GM21381 (cell line): Measurements from ENCODE around the gene GLRA3.
A peak's percentile ranks its signal among the peaks of the same experiment; 100 is the strongest.
"Not testable (repeated sequence)": the region's sequence is repeated elsewhere in the genome, so short reads cannot be mapped to it uniquely, and the experiment has no call there.

Experiments used
- ATAC-seq: cut with Tn5 transposase; IDR thresholded peaks from one replicate; pipeline ENCODE4 v1.9.1; 2021; ENCODE audit warnings: mild to moderate bottlenecking, moderate library complexity; ENCODE audit not compliant: unreplicated experiment

Gene GLRA3

DNA sequence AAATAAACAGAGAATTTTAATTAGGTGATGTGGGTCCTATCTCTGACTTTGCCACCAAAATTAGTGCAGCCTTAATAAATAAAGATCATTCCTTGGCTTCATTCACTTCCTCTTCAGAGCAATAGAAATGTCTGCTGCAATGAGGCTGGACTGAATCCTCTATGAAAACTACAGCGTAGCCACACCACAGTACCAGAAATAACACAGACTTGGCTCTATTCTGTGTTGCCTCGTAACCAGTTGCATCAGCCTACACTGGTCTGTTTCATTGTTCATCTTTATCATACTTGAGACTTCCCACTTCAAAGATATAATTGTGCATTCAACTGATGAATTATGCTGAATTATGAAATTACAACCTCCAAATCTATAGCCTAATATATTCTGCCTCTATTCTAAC, 15.8 kb downstream of the GLRA3 start:
- no peak for ATAC-seq

DNA sequence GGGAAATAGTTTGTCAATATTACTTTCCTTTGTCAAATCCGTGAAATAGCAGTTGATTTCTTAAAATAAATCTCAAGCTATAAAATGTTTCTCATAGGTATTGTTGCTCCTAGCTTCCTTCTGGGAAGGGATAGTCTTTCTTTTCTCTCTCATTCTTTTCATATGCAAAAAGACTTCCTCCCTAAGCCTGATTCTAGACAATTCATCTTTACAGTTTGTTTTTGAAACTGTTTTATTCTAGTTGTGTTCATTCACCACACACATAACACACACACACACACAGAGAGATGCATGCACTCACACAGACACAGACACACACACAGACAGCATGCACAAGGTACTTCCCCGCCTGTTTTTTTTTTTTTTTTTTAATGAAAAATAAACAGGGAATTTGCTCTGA, 18.2 kb downstream of the GLRA3 start:
- no peak for ATAC-seq

DNA sequence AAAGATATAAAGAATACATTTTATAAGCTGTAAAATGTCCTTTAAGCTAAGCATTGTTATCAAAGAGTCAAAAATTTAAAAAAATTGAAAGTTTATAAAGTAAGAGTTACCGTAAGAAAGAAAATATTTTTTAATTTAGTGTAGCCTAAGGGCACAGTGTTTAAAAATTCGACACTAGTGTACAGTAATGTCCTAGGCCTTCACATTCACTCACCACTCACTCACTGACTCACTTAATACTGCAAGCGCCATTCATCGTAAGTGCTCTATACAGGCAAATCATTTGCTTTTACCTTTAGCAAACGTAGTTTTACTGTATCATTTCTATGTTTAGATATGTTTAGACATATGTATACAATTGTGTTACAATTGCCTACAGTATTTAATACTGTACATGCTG, 20.2 kb downstream of the GLRA3 start:
- no peak for ATAC-seq

DNA sequence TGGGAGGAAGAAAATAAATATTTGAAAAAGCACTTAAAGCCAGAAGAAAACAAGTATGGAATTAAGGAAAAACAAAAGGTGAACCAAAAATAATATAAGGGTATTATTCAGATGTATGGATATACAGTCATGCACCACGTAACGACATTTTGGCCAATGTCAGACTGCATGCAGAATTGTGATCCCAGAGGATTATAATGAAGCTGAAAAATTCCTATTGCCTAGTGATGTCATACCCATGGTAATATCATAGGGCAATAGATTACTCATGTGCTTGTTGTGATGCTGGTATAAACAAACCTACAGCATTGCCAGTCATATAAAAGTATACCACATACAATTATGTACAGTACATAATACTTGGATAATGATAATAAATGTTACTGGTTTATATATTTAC, 20.9 kb downstream of the GLRA3 start:
- ATAC-seq = no peak

DNA sequence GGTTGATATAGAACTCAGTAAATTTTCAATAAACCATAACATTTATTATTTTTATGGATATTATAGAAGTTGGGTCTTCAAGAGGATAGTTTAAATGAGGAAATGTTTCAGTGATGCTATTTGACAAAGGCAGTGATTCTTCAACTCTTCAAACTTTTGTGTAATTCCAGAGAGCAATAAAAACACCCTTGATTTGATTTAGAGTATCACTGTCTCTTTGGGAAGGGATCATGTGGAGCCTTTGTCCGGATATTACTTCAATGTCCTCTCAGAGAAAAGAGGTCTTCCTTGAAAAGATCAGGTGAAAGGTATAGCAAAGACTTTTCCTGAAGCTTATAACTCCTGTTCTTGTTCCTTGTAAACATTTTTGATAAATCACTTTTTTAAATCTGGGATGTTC, 23.3 kb downstream of the GLRA3 start:
- no peak for ATAC-seq

- ATAC-seq = no peak
Observed at GRCh38 chr4:174794543-174795094, 34.4 kb downstream of the GLRA3 start.

GRCh38 chr4:174789657-174790056, 39.4 kb downstream of the GLRA3 start:
- no peak for ATAC-seq

GRCh38 chr4:174778274-174778986, 50.6 kb downstream of the GLRA3 start:
- ATAC-seq = not testable (repeated sequence)

DNA sequence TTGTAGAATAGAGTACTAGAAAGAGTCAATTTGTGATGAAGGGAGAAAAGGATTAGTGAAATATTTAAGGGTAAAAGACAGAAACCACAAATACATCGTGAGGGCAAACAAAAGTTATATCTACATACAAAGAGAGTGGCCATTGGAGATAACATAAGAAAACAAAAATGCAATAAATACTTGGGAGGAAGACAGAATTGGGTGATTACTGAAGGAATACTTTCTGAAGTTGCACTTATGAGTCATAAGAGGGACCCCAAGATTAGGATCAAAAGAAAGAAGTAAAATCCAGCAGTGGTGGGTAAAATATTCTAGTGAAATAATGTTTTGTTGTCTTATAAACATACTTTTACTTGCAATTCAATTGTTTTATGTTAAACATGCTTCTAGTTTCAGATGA, 53.7 kb downstream of the GLRA3 start:
- ATAC-seq = no peak

GRCh38 chr4:174764105-174764729, 64.8 kb downstream of the GLRA3 start:
- peak; percentile 70 for ATAC-seq

DNA sequence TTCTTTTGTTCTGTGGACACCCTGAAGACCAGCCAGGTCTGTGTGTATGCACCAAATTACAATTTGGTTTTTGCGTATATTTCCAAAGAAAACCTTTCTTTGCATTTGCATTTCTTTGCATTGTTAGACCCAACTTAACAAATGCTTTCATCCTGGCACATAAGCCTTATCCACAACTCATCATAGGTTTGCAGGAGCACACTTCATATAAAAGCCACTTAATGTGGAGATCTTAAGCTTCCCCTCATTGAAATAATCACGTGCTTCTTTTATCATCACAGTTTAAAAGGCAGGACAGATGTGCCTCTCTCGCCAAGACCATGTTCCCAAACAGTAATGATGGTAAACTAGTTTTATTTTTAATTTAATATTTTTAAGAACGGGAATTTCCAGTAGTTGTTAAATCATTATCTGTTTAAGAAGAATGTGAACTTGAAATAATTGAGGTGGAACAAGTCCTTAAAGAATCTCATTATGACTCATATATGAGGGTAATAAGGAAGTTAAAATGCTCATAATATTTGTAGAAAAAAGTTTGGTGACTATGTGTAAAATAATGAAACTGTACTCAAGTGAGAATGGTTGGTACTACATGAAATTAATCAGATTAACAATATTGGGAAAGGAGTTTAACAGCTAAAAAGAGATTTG, 65.5 kb downstream of the GLRA3 start:
- peak; percentile 51 for ATAC-seq

- no peak for ATAC-seq
Observed at GRCh38 chr4:174761451-174761850, 67.6 kb downstream of the GLRA3 start.

- ATAC-seq = no peak
Observed at GRCh38 chr4:174757736-174758135, 71.3 kb downstream of the GLRA3 start.

GRCh38 chr4:174753021-174753420, 76.0 kb downstream of the GLRA3 start:
- ATAC-seq = no peak

DNA sequence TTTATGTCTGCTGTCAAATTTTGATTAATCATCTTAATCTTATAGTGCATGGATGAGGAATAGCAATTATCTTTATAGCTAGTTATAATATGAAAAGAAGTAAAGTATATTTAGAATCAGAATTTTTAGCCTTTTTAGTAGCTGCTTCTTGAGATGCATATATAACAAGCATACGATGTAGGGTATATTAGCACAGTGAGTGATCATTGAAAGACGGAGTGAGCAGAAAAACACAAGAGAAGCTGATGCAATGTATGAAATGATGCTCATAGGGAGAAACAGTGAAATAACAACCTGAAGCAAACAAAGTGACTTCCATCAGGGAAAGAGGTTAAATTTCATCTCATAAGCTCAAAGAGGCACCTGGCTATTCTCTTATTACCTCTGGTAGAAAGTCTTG, 77.0 kb downstream of the GLRA3 start:
- no peak for ATAC-seq

DNA sequence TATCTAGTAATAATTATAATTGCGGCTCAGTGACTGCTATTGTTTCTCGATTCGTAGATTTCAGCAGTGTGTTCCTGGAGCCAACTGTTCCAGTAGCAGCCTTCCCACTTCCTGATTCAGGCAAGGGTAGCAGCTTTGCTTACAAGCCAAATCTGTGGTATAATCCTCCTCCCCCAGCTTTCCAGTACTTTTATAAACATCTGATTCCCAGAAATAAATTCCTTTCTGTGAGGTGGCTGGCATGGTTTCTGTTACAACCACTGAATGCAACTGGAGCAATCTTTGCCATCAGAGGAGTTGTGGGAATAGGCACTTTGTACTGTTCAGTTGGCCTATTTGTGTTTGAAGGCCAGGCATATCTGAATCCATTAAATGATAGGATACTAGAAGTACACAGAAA, 80.0 kb downstream of the GLRA3 start:
- no peak for ATAC-seq

- no peak for ATAC-seq
Observed at GRCh38 chr4:174746710-174747109, 82.3 kb downstream of the GLRA3 start.

DNA sequence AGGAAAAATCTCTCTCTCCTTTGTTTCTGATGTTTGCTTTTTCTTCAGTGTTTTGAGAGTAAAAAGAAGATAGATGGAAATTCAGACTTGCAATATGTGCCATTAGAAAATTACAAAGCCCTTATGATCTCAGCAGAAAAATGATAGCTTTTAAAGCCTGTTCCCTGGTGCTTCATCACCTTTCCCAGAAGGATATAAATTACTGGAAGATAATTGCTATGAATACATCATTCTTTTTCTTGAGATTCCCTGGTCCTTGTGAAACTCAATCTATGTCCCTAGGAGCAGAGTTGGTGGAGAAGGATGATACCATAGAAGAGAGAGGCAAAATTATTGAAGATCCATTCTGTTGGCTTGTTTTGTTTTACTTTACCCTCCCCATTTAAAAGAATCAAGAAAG, 86.5 kb downstream of the GLRA3 start:
- no peak for ATAC-seq

DNA sequence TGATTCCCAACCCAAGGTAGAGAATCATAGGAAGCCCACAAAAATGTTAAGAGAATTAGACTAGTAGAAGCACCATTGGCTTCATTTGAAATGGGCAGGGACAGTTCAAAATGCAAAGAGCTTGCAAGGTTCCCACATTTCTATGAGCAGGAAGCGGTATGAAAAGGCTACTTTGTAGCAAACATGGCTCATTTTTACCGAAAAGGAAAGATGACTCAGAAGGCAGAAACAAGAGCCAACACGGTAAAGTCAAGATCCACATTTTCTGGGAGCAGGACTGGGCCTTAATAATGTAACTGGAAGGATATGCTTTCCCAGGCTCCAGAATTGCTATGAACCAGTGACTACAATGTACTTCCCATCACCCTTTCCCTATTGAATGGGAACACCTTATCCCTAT, 89.5 kb downstream of the GLRA3 start:
- no peak for ATAC-seq

GRCh38 chr4:174734181-174734580, 94.9 kb downstream of the GLRA3 start:
- ATAC-seq = no peak

DNA sequence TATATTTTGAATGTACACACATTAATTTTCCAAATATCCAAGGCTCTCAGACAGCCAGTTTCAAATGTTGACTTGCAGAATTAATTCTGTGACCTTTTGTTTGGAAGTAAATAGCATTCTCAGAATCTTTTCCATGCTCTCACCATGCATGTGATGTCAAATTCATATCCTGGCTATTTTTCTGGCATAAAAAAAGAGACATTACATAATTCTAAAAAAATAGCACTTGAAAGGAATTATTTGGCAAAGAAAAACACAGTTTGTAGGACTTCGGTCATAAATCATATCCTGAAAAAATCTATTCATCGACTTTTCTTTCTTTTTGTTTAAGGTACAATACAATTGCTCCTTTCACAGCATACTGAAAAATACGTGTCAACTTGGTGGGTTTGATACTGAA, 111.2 kb downstream of the GLRA3 start:
- ATAC-seq = no peak
